Right hindlimb (tissue), 1 donor: Measurements from ENCODE around the gene PRDX4.
A peak's percentile ranks its signal among the peaks of the same experiment; 100 is the strongest.
"Not testable (repeated sequence)": the region's sequence is repeated elsewhere in the genome, so short reads cannot be mapped to it uniquely, and the experiment has no call there.

Experiments used
- DNase-seq: peaks from one replicate; pipeline ENCODE4 v3.0.0-alpha.2; 2018

The PRDX4 gene

GRCh38 chrX:23667239-23668177 is at the start of gene PRDX4:
PRDX4 (plus strand) TSS chrX:23667493; CDS start chrX:23667571, 78 bp downstream.
- peak; percentile 92 for DNase-seq

GRCh38 chrX:23621621-23622265 is 45.5 kb upstream of the PRDX4 start:
- no peak for DNase-seq

GRCh38 chrX:23623797-23624196 is 43.5 kb upstream of the PRDX4 start:
- no peak for DNase-seq

GRCh38 chrX:23626651-23627050 is 40.6 kb upstream of the PRDX4 start:
- no peak for DNase-seq

DNA sequence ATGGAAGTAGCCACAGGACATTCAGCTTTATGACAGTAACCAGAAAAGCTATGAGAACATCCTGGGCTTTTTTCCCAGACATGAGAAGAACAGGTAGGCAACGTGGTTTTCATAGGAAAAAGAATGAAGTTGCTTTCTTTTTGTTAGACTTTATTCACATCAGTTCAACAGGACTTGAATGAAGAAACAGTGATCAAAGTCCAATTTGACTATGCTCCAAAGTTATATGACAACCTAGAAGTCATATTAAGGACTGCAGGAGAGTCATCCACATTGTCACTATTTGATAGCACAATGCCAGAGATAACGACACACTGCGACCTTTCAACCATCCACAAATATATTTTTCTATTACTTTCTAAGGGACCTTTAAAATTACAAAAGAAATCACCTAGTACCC is 39.2 kb upstream of the PRDX4 start:
- DNase-seq: no peak

DNA sequence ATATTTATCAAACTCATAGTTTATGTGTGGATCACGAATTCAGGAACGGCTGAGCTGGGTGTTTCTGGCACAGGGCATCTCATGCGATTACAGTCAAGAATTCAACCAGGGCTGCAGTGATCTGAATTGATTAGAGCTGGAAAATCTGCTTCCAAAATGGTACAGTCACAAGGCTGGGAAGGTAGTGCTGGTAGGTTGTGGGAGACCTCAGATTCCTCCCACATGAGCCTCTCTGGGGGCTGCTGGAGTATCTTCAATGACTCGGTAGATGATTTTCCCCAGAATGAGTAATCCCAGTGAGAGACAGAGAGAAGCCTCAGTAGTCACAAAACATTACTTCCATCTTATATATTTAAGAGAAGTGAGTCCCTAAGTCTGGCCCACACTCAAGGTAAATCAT is 36.2 kb upstream of the PRDX4 start:
- DNase-seq: no peak

DNA sequence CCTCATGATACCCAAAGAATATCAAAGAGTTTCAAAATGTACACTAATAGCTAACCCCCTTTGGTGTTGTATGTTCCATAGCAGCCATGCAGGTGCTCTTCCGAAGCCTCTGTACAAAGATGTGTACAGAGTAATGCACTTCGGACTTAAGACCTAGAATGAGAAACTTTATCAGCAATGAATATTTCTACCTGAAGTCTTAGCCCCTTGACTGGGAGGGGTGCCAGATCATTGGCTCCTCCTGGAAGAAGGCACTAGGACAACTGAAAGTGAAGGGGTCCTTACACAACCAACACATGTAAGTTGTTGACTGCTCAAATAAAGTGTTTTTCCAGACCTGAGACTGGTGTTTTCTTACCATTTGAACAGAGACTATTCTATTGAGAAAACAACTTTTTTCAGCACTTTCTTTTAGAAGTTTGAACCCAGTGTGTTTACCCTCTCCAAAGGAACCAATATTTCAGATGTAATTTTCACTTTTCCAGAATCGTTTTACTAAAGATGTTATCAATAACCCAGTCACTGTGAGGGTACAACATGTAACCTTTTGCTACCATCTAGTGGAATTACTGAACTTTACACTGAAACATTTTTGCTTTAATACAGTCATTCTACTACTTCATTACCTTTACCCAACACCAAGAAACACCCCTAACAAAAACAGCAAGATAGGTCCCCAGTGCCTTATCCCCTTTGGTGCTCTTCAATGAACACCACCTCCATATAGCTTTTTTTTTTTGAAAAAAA is 33.3 kb upstream of the PRDX4 start:
- no peak for DNase-seq

- no peak for DNase-seq
Measured at GRCh38 chrX:23637187-23637586, 30.1 kb upstream of the PRDX4 start.

DNA sequence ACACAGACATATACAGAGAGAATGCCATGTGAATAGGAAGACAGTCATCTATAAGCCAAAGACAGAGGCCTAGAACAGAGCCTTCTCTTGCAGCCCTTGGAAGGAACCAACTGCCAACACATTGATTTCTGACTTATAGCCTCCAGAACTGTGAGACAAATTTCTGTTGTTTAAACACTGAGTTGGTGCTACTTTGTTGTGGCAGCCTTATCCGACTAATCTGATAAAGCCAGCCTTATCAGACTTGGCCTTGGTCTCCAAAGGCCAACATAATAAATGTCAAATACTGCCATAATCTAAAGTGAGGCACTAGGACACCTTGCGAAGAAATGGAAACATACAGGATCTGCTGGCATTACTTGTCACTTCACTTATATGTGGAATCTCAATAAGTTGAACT is 24.3 kb upstream of the PRDX4 start:
- no peak for DNase-seq

DNA sequence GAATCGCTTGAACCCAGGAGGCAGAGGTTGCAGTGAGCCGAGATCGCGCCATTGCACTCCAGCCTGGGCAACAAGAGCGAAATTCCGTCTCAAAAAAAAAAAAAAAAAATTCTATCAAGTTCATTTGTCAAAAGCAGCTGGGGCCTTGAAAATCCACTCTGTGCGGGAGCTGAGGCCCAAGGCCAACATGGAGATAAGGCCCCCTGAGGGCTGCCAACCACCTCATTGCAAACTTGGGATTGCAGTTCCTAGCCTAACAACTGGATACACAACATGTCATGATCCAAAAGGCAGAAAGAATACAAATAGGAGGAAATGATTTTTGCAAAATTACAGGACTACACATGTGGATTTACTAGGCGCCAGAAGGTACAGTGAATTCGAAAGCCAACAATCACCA is 22.5 kb upstream of the PRDX4 start:
- no peak for DNase-seq

GRCh38 chrX:23656091-23656490 is 11.2 kb upstream of the PRDX4 start:
- DNase-seq: no peak

DNA sequence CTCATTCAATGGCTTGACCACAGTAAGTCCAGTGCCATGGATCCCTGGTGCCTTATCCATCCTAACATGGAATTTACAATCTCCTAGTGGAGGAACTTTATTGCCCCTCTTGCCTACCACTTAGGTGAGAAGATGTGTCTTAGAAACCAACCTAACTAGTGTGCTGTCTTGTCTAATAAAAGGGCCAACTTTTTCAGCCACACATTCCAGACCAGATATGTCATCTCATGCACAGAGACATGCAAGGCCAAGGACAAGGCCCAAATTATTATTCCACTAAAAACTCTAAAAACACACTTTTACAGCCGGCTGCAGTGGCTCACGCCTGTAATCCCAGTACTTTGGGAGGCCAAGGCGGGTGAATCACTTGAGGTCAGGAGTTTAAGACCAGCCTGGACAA is 10.6 kb upstream of the PRDX4 start:
- no peak for DNase-seq

DNA sequence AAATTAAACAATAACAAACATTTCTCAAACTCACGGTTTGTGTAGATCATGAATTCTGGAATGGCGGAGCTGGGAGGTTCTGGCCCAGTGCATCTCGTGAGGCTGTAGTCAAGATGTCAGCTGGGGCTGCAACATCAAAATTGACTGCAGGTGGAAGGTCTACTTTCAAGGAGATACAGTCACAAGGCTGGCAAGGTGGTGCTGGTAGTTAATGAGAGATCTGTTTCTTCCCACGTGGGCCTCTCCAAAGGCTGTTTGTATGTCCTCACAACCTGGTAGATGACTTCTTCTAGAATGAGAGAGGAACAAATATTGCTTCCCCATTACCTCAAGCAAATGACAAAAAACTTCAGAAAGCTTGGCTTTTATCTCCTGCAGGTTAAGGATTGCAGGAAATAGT is 8.0 kb upstream of the PRDX4 start:
- DNase-seq: no peak

DNA sequence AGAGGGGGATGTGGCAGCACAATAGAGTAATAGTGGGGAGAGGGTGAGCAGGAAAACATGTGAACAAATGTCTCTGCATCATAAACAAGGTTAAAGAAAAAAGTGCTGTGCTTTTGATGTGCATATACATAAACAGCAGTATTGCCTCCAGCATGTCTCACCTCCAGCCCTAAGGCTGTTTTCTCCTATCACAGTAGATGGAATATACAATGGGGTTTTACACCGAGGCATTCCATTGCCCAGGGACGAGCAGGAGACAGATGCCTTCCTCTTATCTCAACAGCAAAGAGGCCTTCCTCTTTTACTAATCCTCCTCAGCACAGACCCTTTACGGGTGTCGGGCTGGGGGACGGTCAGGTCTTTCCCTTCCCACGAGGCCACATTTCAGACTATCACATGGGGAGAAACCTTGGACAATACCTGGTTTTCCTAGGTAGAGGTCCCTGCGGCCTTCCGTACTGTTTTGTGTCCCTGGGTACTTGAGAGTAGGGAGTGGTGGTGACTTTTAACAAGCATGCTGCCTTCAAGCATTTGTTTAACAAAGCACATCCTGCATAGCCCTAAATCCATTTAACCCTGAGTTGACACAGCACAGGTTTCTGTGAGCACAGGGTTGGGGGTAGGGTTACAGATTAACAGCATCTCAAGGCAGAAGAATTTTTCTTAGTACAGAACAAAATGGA is 7.1 kb upstream of the PRDX4 start:
- not testable (repeated sequence) for DNase-seq

GRCh38 chrX:23660766-23661132 is 6.5 kb upstream of the PRDX4 start:
- no peak for DNase-seq

- no peak for DNase-seq
Measured at GRCh38 chrX:23661671-23662070, 5.6 kb upstream of the PRDX4 start.

DNA sequence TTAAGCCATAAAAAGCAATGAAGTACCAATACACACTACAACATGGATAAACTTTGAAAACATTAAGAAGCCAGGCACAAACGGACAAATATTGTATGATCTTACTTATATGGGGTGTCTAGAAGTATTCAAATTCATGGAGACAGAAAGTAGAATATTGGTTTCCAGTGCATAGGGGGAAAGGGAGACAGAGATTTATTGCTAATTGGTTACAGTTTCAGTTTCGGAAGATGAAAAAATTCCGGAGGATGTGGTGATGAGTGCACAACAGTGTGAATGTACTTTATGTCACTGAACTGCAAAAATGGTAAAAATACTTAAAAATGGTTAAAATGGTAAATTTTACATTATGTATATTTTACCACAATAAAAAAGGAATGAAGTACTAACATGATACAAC is 5.1 kb upstream of the PRDX4 start:
- DNase-seq: no peak

DNA sequence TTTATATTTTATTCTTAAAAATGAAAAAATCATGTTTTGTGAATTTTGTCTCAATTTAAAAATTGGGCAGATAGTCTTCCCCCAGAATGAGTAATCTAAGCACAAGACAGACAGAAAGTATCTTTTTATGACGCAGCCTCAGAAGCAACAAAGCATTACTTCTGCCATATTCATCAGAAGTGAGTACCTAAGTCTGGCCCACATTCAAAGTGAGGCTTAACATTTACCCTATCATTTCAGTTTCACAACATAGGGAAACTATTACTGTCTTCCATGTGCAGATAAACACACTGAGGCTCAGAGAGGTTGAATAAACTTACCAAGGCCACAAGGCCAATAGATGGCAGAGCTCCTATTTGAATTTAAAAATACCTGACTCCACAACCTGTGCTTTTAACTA is 4.4 kb upstream of the PRDX4 start:
- DNase-seq: no peak

GRCh38 chrX:23664496-23664895 is 2.8 kb upstream of the PRDX4 start:
- no peak for DNase-seq

- DNase-seq: no peak
Measured at GRCh38 chrX:23666282-23666681, 1.0 kb upstream of the PRDX4 start.

GRCh38 chrX:23668335-23668734 is 1.0 kb downstream of the PRDX4 start:
- DNase-seq: no peak

DNA sequence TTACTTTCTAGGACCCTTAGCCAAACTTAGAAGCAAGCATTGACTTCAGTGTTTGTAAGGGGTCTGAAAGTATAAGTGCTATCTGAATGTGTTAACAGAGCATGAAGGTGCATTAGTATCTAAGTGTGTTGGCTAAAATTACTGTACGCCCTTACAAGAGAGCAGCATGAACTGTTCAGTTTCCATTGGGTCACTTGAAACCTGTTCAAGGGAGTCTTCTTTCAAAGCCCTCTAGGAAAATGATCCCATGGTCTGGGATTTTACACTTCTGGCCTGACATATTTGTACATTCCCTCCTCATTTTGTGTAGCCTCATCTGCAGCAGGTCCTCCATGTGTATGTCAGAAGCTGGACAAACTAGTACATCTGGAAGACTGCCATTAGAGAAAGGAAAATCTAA is 3.2 kb downstream of the PRDX4 start:
- DNase-seq: no peak

DNA sequence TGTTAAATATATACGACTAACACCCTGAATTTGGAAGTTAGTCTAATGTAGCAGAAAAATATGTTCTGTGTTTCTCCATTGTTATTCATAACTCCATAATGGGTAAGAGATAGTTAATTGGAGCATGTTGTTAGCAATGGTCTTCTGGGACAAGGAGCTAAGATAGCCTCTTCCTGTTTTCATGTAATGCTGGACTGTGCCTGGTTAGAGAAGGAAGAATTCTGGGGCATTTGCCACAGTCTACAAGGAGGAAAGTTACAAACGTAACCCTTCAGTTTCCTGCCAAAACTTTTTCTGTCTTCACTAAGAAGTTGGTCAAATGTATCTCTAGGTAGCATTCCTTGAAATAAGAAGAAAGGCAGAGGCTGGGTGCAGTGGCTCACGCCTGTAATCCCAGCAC is 5.8 kb downstream of the PRDX4 start:
- DNase-seq: no peak
